ENCODE data around the gene CREB5.

DNA sequence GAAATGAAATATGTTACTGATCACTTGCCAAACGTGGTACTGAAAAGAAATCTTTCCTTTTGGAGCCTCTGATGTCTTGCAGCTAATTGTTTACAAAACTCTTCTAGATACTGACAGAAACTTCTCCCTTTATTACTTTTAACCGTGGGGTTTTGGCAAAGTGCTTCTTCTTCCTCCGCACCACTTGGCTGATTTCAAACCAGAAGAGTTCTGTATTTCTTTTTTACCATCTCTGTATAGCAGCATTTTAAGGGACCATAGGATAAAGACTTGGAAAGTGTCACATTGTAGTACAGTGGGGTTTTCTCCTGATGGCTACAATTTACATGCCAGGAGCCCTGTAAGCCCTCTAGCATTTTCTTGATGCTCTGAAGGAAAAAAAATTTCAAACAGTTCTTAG is 21.9 kb upstream of the CREB5 start:
- TF ChIP-seq, protein P1, sequence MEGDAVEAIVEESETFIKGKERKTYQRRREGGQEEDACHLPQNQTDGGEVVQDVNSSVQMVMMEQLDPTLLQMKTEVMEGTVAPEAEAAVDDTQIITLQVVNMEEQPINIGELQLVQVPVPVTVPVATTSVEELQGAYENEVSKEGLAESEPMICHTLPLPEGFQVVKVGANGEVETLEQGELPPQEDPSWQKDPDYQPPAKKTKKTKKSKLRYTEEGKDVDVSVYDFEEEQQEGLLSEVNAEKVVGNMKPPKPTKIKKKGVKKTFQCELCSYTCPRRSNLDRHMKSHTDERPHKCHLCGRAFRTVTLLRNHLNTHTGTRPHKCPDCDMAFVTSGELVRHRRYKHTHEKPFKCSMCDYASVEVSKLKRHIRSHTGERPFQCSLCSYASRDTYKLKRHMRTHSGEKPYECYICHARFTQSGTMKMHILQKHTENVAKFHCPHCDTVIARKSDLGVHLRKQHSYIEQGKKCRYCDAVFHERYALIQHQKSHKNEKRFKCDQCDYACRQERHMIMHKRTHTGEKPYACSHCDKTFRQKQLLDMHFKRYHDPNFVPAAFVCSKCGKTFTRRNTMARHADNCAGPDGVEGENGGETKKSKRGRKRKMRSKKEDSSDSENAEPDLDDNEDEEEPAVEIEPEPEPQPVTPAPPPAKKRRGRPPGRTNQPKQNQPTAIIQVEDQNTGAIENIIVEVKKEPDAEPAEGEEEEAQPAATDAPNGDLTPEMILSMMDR (IDR thresholded peaks at IDR 0.05): no peak
- no peak for TF ChIP-seq POLR2A (IDR thresholded peaks at IDR 0.05)
- no peak for TF ChIP-seq POLR2AphosphoS5 (IDR thresholded peaks at IDR 0.05)
